Gastrocnemius medialis (tissue), 4 donors: ENCODE measurements around the gene MEGF9. TPM values are rescaled to one million over a fixed set of nuclear protein-coding genes. Genes with fewer than 3 reads are reported as not detected.
"Not testable (repeated sequence)": the region's sequence is repeated elsewhere in the genome, so short reads cannot be mapped to it uniquely, and the experiment has no call there.

ENCODE experiments used
- ATAC-seq, 2 donors: fragments of 150-250 bp; one replicate each; pipeline ENCODE4 v1.9.1; 2016
- DNase-seq, 2 donors: peaks; one replicate each; pipeline ENCODE4 v3.0.0-alpha.2; 2019
- H3K27ac ChIP-seq, 4 donors: fragments of 200-600 bp; sonication (generic); 1 replicate in 1 of 4; 2 replicates in 3 of 4; pipeline ENCODE4 v1.5.1; 2016 to 2018; ENCODE audit warnings: mild to moderate bottlenecking in 2 of 4, moderate library complexity in 1 of 4
- H3K27me3 ChIP-seq, 3 donors: fragments of 200-600 bp; sonication (generic) in 2 of 3; 1 replicate in 1 of 3; 2 replicates in 2 of 3; pipeline versions ENCODE4 v1.5.1 to v1.6.0; 2016 to 2019; ENCODE audit warnings: mild to moderate bottlenecking in 1 of 3, moderate library complexity in 1 of 3
- H3K36me3 ChIP-seq, 2 donors: fragments of 200-600 bp; sonication (generic) in 1 of 2; one replicate each; pipeline ENCODE4 v1.5.1; 2017 to 2018
- H3K4me1 ChIP-seq, 2 donors: fragments of 200-600 bp; sonication (generic) in 1 of 2; one replicate each; pipeline ENCODE4 v1.5.1; 2016 to 2017; ENCODE audit warnings: mild to moderate bottlenecking in 2 of 2
- H3K4me3 ChIP-seq, 4 donors: fragments of 200-600 bp; sonication (generic) in 3 of 4; 1 replicate in 1 of 4; 2 replicates in 3 of 4; pipeline ENCODE4 v1.5.1; 2016 to 2019; ENCODE audit warnings: mild to moderate bottlenecking in 2 of 4
- H3K9me3 ChIP-seq, 3 donors: fragments of 200-600 bp; sonication (generic) in 2 of 3; 1 replicate in 1 of 3; 2 replicates in 2 of 3; pipeline ENCODE4 v1.5.1; 2016 to 2019
- POLR2A ChIP-seq, 2 donors: fragments of 450-650 bp; IDR thresholded peaks; one replicate each; pipeline ENCODE4 v1.6.1; 2017; ENCODE audit warnings: antibody characterized with exemption in 2 of 2, mild to moderate bottlenecking in 2 of 2, moderate library complexity in 2 of 2
- in situ Hi-C, 4 donors: fragments of 200-750 bp; cut with MboI; loops; one replicate each; pipeline versions ENCODE4 v1.15.0 to v1.8.0; 2017; ENCODE audit warnings: low sequenced_read_pairs in 4 of 4
- intact Hi-C: fragments of 100-400 bp; cut with DNase I; formaldehyde crosslinking; loops from one replicate; pipeline ENCODE4 v1.15.1; 2023; ENCODE audit warnings: low total_unique reads
- total RNA-seq, 4 donors: library from RNA; depleted of rRNA; stranded (reverse); fragments of >200 nt; gene quantifications; one replicate each; pipeline versions ENCODE4 v1.1.0 to v1.2.3, GENCODE V29; 2016
- TF ChIP-seq, protein P1 (sequence below), 5 experiments: fragments of 450-650 bp in 3 of 5; fragments of 200-600 bp in 2 of 5; sonication (generic) in 2 of 5; IDR thresholded peaks in 4 of 5; conservative IDR thresholded peaks in 1 of 5; 1 replicate in 4 of 5; 2 replicates in 1 of 5; pipeline ENCODE4 v1.5.1; 2016 to 2019; ENCODE audit warnings: antibody characterized with exemption in 5 of 5, mild to moderate bottlenecking in 3 of 5, moderate library complexity in 3 of 5

The MEGF9 gene
- total RNA-seq, 4 donors from 2014 or later: 6.3 to 15.3 (median 13.5) TPM

DNA sequence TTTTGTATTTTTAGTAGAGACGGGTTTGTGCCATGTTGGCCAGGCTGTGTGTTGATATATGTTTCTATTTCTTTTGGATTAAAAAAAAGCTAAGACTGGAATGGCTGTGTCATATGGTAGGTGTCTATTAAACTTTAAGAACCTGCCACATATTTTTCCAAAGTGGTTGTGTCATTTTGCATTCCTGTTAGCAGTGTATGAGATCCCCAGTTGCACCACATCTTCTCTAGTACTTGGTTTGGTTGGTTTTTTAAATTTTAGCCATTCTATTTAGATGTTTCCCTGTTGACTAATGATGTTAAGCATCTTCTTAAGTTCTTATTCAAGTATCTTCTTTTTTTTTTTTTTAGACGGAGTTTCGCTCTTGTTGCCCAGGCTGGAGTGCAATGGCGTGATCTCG is 36.2 kb upstream of the MEGF9 start:
- intact Hi-C loops: no loop called here

DNA sequence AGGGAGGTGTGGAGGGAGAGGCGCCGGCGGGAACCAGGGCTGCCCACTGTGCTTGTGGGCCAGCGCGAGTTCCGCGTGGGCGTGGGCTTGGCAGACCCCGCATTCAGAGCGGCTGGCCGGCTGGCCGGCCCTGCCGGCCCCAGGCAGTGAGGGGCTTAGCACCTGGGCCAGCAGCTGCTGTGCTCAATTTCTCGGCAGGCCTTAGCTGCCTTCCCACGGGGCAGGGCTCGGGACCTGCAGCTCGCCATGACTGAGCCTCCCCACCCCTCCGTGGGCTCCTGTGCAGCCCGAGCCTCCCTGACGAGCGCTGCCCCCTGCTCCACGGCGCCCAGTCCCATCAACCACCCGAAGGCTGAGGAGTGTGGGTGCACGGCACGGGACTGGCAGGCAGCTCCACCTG is 32.1 kb upstream of the MEGF9 start:
- H3K4me3 ChIP-seq, H3K36me3 ChIP-seq, H3K4me1 ChIP-seq, H3K9me3 ChIP-seq, H3K27ac ChIP-seq, in situ Hi-C loops, H3K27me3 ChIP-seq, ATAC-seq, DNase-seq, intact Hi-C loops: not testable (repeated sequence)

More for the DNA sequence above, 36.2 kb upstream of the MEGF9 start:
- Histone ChIP-seq H3K27ac (no peak overlapping the region), H3K4me1 (no peaks in the 10 kb centered on the region), H3K36me3 (no peaks in the 10 kb centered on the region), H3K9me3 (no peaks in the 10 kb centered on the region), H3K27me3 (no peaks in the 10 kb centered on the region), H3K4me3 (no peak overlapping the region)
- in situ Hi-C loops: loop anchor here (10.0 to 25.0 kb wide), 3 partner anchors 184 to 314 kb away; partner anchors contain the start of gene TRAF1 (in 2 of the 4)
- DNase-seq (no peak), ATAC-seq (no peak)
- TF ChIP-seq POLR2A (IDR thresholded peaks at IDR 0.05): no peak
- TF ChIP-seq, protein P1, sequence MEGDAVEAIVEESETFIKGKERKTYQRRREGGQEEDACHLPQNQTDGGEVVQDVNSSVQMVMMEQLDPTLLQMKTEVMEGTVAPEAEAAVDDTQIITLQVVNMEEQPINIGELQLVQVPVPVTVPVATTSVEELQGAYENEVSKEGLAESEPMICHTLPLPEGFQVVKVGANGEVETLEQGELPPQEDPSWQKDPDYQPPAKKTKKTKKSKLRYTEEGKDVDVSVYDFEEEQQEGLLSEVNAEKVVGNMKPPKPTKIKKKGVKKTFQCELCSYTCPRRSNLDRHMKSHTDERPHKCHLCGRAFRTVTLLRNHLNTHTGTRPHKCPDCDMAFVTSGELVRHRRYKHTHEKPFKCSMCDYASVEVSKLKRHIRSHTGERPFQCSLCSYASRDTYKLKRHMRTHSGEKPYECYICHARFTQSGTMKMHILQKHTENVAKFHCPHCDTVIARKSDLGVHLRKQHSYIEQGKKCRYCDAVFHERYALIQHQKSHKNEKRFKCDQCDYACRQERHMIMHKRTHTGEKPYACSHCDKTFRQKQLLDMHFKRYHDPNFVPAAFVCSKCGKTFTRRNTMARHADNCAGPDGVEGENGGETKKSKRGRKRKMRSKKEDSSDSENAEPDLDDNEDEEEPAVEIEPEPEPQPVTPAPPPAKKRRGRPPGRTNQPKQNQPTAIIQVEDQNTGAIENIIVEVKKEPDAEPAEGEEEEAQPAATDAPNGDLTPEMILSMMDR (IDR thresholded peaks at IDR 0.05 in 4 of 5, conservative IDR thresholded peaks at IDR 0.05 in 1 of 5): no peak

DNA sequence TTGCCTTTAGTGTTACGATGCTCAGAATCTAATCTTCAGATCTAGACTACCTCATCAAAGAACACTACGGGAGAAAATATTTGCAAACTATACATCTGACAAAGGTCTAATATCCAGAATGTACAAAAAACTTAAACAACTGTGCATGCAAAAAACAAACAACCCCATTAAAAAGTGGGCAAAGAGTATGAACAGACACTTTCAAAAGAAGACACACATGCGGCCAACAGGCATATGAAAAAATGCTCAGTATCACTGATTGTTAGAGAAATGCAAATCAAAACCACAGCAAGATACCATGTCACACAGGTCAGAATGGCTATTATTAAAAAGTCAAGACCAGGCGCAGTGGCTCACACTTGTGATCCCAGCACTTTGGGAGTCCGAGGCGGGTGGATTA is 31.0 kb upstream of the MEGF9 start:
- no peaks in the 10 kb centered on the region for H3K27me3 ChIP-seq
- DNase-seq (no peak), ATAC-seq (no peak)
- H3K36me3 ChIP-seq: no peaks in the 10 kb centered on the region
- no peaks in the 10 kb centered on the region for H3K4me1 ChIP-seq
- H3K9me3 ChIP-seq: no peaks in the 10 kb centered on the region
- no peak overlapping the region for H3K4me3 ChIP-seq
- in situ Hi-C loops: no loop called here
- TF ChIP-seq POLR2A (IDR thresholded peaks at IDR 0.05): no peak
- TF ChIP-seq, protein P1 (IDR thresholded peaks at IDR 0.05 in 4 of 5, conservative IDR thresholded peaks at IDR 0.05 in 1 of 5): no peak
- H3K27ac ChIP-seq: no peak overlapping the region
- intact Hi-C loops: no loop called here

DNA sequence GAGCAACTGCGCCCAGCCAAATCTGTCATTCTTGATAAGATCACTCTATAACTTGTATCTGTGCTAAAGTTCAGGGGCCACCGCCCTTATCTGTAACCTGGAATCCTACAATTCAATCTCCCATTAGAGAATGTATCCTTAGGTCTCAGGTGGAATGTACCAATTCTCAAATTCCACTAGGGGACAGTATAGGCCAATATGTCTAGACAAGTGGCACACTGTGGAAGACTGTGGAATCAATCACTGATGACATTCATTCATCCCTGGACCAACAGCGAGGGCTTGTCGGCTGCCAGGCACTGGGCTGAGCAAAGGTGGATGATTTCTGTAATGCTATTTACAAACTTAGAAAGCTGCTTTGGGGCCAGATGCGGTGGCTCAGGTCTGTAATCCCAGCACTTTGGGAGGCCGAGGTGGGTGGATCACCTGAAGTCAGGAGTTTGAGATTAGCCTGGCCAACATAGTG is 28.7 kb upstream of the MEGF9 start:
- Histone ChIP-seq H3K9me3 (no peaks in the 10 kb centered on the region), H3K4me1 (no peaks in the 10 kb centered on the region), H3K27me3 (no peaks in the 10 kb centered on the region), H3K36me3 (no peaks in the 10 kb centered on the region), H3K27ac (no peak overlapping the region), H3K4me3 (no peak overlapping the region)
- in situ Hi-C loops (no loop called here), intact Hi-C loops (no loop called here)
- TF ChIP-seq, protein P1 (IDR thresholded peaks at IDR 0.05 in 4 of 5, conservative IDR thresholded peaks at IDR 0.05 in 1 of 5): peak in 4 of 5 experiments; percentile 8 to 24 (median 16)
- TF ChIP-seq POLR2A (IDR thresholded peaks at IDR 0.05): no peak
- ATAC-seq (no peak), DNase-seq (no peak)

DNA sequence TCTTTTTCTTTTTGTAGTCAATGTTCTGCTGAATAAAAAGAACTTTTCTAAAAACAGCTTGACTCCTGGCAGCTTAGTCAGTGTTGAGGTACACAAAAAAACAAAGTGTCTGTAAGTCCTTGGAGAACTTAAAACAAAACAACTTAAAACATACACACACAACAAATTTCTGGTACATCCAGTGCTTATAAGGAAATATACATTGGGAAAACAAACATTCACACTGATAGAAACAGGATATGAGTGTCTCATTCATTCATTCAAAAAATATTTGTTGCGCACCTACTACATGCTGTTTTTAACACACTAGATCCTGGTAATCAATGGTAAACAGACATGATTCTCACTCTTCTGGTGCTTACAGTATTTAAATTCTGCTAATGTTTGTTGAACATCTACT is 27.4 kb upstream of the MEGF9 start:
- Histone ChIP-seq H3K36me3 (no peaks in the 10 kb centered on the region), H3K27ac (no peak overlapping the region), H3K9me3 (no peaks in the 10 kb centered on the region), H3K27me3 (no peaks in the 10 kb centered on the region), H3K4me3 (no peak overlapping the region), H3K4me1 (no peaks in the 10 kb centered on the region)
- ATAC-seq (no peak), DNase-seq (no peak)
- intact Hi-C loops (no loop called here), in situ Hi-C loops (no loop called here)
- TF ChIP-seq, protein P1 (IDR thresholded peaks at IDR 0.05 in 4 of 5, conservative IDR thresholded peaks at IDR 0.05 in 1 of 5): no peak
- TF ChIP-seq POLR2A (IDR thresholded peaks at IDR 0.05): no peak
